ENCODE measurements around the gene HLA-B. TPM values are rescaled to one million over a fixed set of nuclear protein-coding genes. Genes with fewer than 3 reads are reported as not detected.

The HLA-B gene
- total and polyA plus RNA-seq, 2 of the 8 experiments (the other 6 are each of a cell fraction or from before 2014, with no cell fraction given) = 154 to 233 TPM

DNA sequence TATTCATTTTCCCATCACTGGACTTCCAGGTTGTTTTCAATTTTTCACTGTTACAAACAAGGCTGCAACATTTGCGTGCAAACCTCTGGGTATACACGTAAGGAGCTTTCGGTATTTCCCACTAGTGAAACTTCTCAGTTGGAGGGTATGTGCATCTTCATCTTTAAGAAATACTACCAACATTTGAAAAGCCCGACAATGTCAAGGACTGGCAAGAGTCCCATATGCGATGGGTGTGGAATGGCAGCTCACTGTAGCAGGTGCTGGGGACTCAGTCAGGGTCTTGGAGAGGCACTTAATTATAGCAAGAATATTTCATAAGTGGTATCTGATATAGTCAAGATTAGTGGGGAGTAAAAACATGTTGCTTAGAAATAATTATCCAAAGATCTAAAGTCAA, 8.9 kb upstream of the HLA-B start:
- Histone ChIP-seq H2BK5ac (ENCODE audit: low read depth, low read length) (no peak overlapping the region), H2AFZ (ENCODE audit: low read length) (no peak overlapping the region), H3K18ac (ENCODE audit: extremely low read depth, low read length) (no peak overlapping the region), H3K4ac (replicated peaks; ENCODE audit: insufficient read length, low read depth, low read length) (no peak overlapping the region), H2BK15ac (ENCODE audit: low read length) (no peak overlapping the region), H3K79me2 (ENCODE audit: control insufficient read depth in 1 of 2, insufficient read depth in 2 of 2, low read length in 2 of 2) (no peaks in the 10 kb centered on the region), H2BK120ac (replicated peaks; ENCODE audit: low read depth, low read length) (no peak overlapping the region), H4K91ac (replicated peaks; ENCODE audit: insufficient read length, low read length) (no peak overlapping the region), H3K9ac (replicated peaks in 1 of 4; ENCODE audit: extremely low read depth in 1 of 4, low read depth in 3 of 4, low read length in 3 of 4) (no peak overlapping the region), H4K8ac (ENCODE audit: extremely low read depth, insufficient read depth, low read length) (no peak overlapping the region), H2AK5ac (ENCODE audit: low read depth, low read length) (no peak overlapping the region), H3K4me1 (replicated peaks in 1 of 4; ENCODE audit: control insufficient read depth in 3 of 4, insufficient read depth in 4 of 4, low read length in 3 of 4) (no peaks in the 10 kb centered on the region; a peak in 1 of 7 replicates), H3K79me1 (ENCODE audit: low read depth, low read length) (no peaks in the 10 kb centered on the region), H4K5ac (ENCODE audit: insufficient read length, low read depth, low read length) (no peak overlapping the region), H2BK20ac (ENCODE audit: low read length) (no peak overlapping the region), H3K36me3 (ENCODE audit: control insufficient read depth in 2 of 4, insufficient read depth in 4 of 4, low read length in 3 of 4) (no peaks in the 10 kb centered on the region), H3K27ac (ENCODE audit: low read depth, low read length) (no peak overlapping the region), H3K23me2 (ENCODE audit: low read depth, low read length) (no peaks in the 10 kb centered on the region), H3K4me2 (ENCODE audit: insufficient read depth in 1 of 2, low read depth in 2 of 2, low read length in 2 of 2) (no peak overlapping the region), H3K27me3 (replicated peaks in 1 of 4; ENCODE audit: control insufficient read depth in 3 of 4, extremely low read depth in 1 of 4, insufficient read depth in 3 of 4, low read length in 3 of 4) (no peaks in the 10 kb centered on the region; a peak in 2 of 7 replicates), H2BK12ac (ENCODE audit: low read depth, low read length) (no peak overlapping the region), H3K56ac (replicated peaks; ENCODE audit: insufficient read length, low read depth, low read length) (no peak overlapping the region), H3K14ac (ENCODE audit: insufficient read length) (no peak overlapping the region), H3K9me3 (ENCODE audit: insufficient read depth in 2 of 2, low read depth in 1 of 2, low read length in 1 of 2) (no peaks in the 10 kb centered on the region), H3K4me3 (ENCODE audit: extremely low read depth in 1 of 4, insufficient read depth in 2 of 4, low read depth in 3 of 4, low read length in 4 of 4) (no peak overlapping the region), H4K20me1 (replicated peaks in 1 of 2; ENCODE audit: control insufficient read depth in 1 of 2, insufficient read depth in 2 of 2, low read length in 2 of 2) (no peaks in the 10 kb centered on the region), H3K23ac (ENCODE audit: insufficient read length) (no peak overlapping the region)
- FAIRE-seq (no peak), DNase-seq (ENCODE audit: low read depth in 1 of 2, low spot score in 2 of 2) (no peak)
- TF ChIP-seq SIRT6 (IDR thresholded peaks at IDR 0.05; ENCODE audit: low read length) = no peak
- no peak for TF ChIP-seq RNF2 (IDR thresholded peaks at IDR 0.05; ENCODE audit: borderline replicate concordance, low read depth, low read length, missing control alignments, poor library complexity, severe bottlenecking)
- TF ChIP-seq SUZ12 (IDR thresholded peaks at IDR 0.05; ENCODE audit: low read length) = no peak
- TF ChIP-seq EZH2 (IDR thresholded peaks at IDR 0.05; ENCODE audit: low read depth, low read length, severe bottlenecking) = no peak
- TF ChIP-seq RBBP5 (IDR thresholded peaks at IDR 0.05; ENCODE audit: borderline replicate concordance, low read depth, low read length) = no peak
- POLR2A ChIA-PET (ENCODE audit: partially characterized antibody) = interaction anchor here (0.6 to 1.3 kb wide), 4 partner anchors 55 to 203 kb away, joined by 3 to 4 read pairs (median 4); no protein-coding TSS in a partner anchor
- 95% methylated on average over 5 of the region's 5 CpGs; no CpG with 5 or more reads in 1 of the 2 experiments for WGBS, 2 experiments (ENCODE audit: extremely low coverage in 1 of 2, insufficient coverage in 1 of 2, insufficient read length in 1 of 2, insufficient replicate concordance in 2 of 2, low coverage in 1 of 2, low lambda C conversion rate in 2 of 2, missing lambda C conversion rate in 1 of 2)
- CTCF ChIA-PET (ENCODE audit: partially characterized antibody) = interaction anchor here (0.9 to 7.8 kb wide), 11 partner anchors 11 to 384 kb away, joined by 3 to 103 read pairs (median 4); partner anchors contain the start of gene PSORS1C2
